Measurements from ENCODE around the gene IQCH. TPM values are rescaled to one million over a fixed set of nuclear protein-coding genes. Genes with fewer than 3 reads are reported as not detected.
"Not testable (repeated sequence)": the region's sequence is repeated elsewhere in the genome, so short reads cannot be mapped to it uniquely, and the experiment has no call there.

Gene IQCH
- total and polyA plus RNA-seq, 2 donors (not counting 1 experiment from before 2014, with no cell fraction given), result 1.7 to 5.0 TPM

DNA sequence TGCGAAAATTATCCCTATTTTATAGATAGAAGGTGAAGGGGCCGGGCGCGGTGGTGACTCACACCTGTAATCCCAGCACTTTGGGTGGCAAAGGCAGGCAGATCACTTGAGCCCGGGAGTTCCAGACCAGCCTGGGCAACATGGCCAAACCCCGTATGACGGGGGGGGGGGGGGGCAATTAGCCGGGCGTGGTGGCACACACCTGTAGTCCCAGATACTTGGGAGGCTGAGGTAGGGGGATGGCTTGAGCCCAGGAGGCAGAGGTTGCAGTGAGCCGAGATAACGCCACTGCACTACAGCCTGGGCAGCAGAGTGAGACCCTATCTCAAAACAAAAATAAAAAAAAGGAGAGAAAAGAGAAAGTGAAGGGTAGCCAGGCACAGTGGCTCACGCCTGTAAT lies 1.5 kb upstream of the IQCH start:
- no peak for TF ChIP-seq EZH2 (IDR thresholded peaks at IDR 0.05; ENCODE audit: low read length, missing control alignments)
- TF ChIP-seq, protein P1, sequence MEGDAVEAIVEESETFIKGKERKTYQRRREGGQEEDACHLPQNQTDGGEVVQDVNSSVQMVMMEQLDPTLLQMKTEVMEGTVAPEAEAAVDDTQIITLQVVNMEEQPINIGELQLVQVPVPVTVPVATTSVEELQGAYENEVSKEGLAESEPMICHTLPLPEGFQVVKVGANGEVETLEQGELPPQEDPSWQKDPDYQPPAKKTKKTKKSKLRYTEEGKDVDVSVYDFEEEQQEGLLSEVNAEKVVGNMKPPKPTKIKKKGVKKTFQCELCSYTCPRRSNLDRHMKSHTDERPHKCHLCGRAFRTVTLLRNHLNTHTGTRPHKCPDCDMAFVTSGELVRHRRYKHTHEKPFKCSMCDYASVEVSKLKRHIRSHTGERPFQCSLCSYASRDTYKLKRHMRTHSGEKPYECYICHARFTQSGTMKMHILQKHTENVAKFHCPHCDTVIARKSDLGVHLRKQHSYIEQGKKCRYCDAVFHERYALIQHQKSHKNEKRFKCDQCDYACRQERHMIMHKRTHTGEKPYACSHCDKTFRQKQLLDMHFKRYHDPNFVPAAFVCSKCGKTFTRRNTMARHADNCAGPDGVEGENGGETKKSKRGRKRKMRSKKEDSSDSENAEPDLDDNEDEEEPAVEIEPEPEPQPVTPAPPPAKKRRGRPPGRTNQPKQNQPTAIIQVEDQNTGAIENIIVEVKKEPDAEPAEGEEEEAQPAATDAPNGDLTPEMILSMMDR (conservative IDR thresholded peaks at IDR 0.05 in 1 of 2, IDR thresholded peaks at IDR 0.05 in 1 of 2; ENCODE audit: low read depth in 1 of 2, low read length in 2 of 2), result no peak
- no peaks in the 10 kb centered on the region for H3K36me3 ChIP-seq (ENCODE audit: control insufficient read depth, insufficient read depth, low read length)
- H3K4me3 ChIP-seq (replicated peaks in 1 of 4; ENCODE audit: control extremely low read depth in 1 of 4, insufficient read depth in 1 of 4, low read depth in 3 of 4, low read length in 4 of 4), result peak overlapping the region; percentile 81 to 99 (median 94)
- no peaks in the 10 kb centered on the region for H3K9me3 ChIP-seq (ENCODE audit: control insufficient read depth, insufficient read depth, low read depth, low read length)
- no peaks in the 10 kb centered on the region for H3K27me3 ChIP-seq (ENCODE audit: control insufficient read depth, insufficient read depth, low read length)
- H3K27ac ChIP-seq (ENCODE audit: insufficient read depth, low read length), result peak overlapping the region; percentile 100
- peaks cover 4% of the 10 kb centered on the region for H3K4me1 ChIP-seq (ENCODE audit: control insufficient read depth, extremely low read depth, insufficient read depth, low read length)
- H4K20me1 ChIP-seq (ENCODE audit: control insufficient read depth, extremely low read depth, insufficient read depth, low read length), result no peaks in the 10 kb centered on the region
- H3K9ac ChIP-seq (ENCODE audit: insufficient read depth, low read length), result peak overlapping the region; percentile 95
- peak overlapping the region; percentile 91 for H3K4me2 ChIP-seq (ENCODE audit: extremely low read depth, insufficient read depth, low read length)
- no peak for DNase-seq (ENCODE audit: low read depth in 2 of 2)
- H3K79me2 ChIP-seq (ENCODE audit: control insufficient read depth, insufficient read depth, low read length), result peaks cover 45% of the 10 kb centered on the region
- H2AFZ ChIP-seq (ENCODE audit: low read length), result no peak overlapping the region

DNA sequence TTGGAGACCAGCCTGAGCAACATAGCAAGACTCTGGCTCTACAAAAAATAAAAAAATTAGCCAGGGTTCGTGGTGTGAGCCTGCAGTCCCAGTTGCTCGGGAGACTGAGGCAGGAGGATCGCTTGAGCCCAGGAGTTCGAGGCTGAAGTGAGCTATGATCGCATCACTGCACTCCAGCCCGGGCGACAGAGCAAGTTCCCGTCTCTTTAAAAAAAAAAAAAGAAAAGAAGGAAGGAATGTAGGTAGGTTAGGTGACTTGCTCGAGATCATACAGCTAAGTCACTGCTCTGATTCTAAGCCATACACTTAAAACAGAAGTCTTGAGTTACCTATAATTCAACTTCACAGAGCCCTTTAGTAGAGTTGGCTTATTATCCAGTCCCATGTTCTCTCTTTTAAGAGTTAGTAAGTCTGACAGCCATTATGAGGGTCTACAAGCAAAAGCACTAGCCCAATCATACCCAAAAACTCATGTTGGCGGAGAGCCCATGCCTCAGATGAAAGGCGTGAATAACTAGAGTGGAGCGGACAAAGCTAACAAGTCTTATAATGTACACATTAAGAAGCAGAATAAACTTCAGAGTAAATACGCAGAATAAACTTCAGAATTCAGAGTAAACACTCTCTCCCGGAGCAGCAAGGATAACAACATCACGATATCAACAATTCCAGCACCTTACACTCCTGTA lies 893 bp upstream of the IQCH start:
- Histone ChIP-seq H4K20me1 (ENCODE audit: control insufficient read depth, extremely low read depth, insufficient read depth, low read length) (no peaks in the 10 kb centered on the region), H3K36me3 (ENCODE audit: control insufficient read depth, insufficient read depth, low read length) (no peaks in the 10 kb centered on the region), H3K4me3 (replicated peaks in 1 of 4; ENCODE audit: control extremely low read depth in 1 of 4, insufficient read depth in 1 of 4, low read depth in 3 of 4, low read length in 4 of 4) (peak overlapping the region; percentile 81 to 99 (median 94)), H3K4me2 (ENCODE audit: extremely low read depth, insufficient read depth, low read length) (peak overlapping the region; percentile 91), H2AFZ (ENCODE audit: low read length) (peak overlapping the region; percentile 70), H3K9ac (ENCODE audit: insufficient read depth, low read length) (peak overlapping the region; percentile 95), H3K27ac (ENCODE audit: insufficient read depth, low read length) (peak overlapping the region; percentile 100), H3K27me3 (ENCODE audit: control insufficient read depth, insufficient read depth, low read length) (no peaks in the 10 kb centered on the region), H3K4me1 (ENCODE audit: control insufficient read depth, extremely low read depth, insufficient read depth, low read length) (peaks cover 2% of the 10 kb centered on the region), H3K79me2 (ENCODE audit: control insufficient read depth, insufficient read depth, low read length) (peaks cover 43% of the 10 kb centered on the region), H3K9me3 (ENCODE audit: control insufficient read depth, insufficient read depth, low read depth, low read length) (no peaks in the 10 kb centered on the region)
- DNase-seq (ENCODE audit: low read depth in 2 of 2), result peak; percentile 20 to 29
- TF ChIP-seq, protein P1 (conservative IDR thresholded peaks at IDR 0.05 in 1 of 2, IDR thresholded peaks at IDR 0.05 in 1 of 2; ENCODE audit: low read depth in 1 of 2, low read length in 2 of 2), result no peak
- no peak for TF ChIP-seq EZH2 (IDR thresholded peaks at IDR 0.05; ENCODE audit: low read length, missing control alignments)

- TF ChIP-seq EZH2 (IDR thresholded peaks at IDR 0.05; ENCODE audit: low read length, missing control alignments), result no peak
- TF ChIP-seq, protein P1 (conservative IDR thresholded peaks at IDR 0.05 in 1 of 2, IDR thresholded peaks at IDR 0.05 in 1 of 2; ENCODE audit: low read depth in 1 of 2, low read length in 2 of 2), result no peak
- Histone ChIP-seq H3K27ac (ENCODE audit: insufficient read depth, low read length) (no peak overlapping the region), H2AFZ (ENCODE audit: low read length) (no peak overlapping the region), H3K4me3 (replicated peaks in 1 of 4; ENCODE audit: control extremely low read depth in 1 of 4, insufficient read depth in 1 of 4, low read depth in 3 of 4, low read length in 4 of 4) (no peak overlapping the region), H3K36me3 (ENCODE audit: control insufficient read depth, insufficient read depth, low read length) (no peaks in the 10 kb centered on the region), H3K4me2 (ENCODE audit: extremely low read depth, insufficient read depth, low read length) (no peak overlapping the region), H3K27me3 (ENCODE audit: control insufficient read depth, insufficient read depth, low read length) (no peaks in the 10 kb centered on the region), H4K20me1 (ENCODE audit: control insufficient read depth, extremely low read depth, insufficient read depth, low read length) (no peaks in the 10 kb centered on the region), H3K9me3 (ENCODE audit: control insufficient read depth, insufficient read depth, low read depth, low read length) (no peaks in the 10 kb centered on the region), H3K4me1 (ENCODE audit: control insufficient read depth, extremely low read depth, insufficient read depth, low read length) (peaks cover 2% of the 10 kb centered on the region), H3K79me2 (ENCODE audit: control insufficient read depth, insufficient read depth, low read length) (peaks cover 28% of the 10 kb centered on the region), H3K9ac (ENCODE audit: insufficient read depth, low read length) (no peak overlapping the region)
- no peak for DNase-seq (ENCODE audit: low read depth in 2 of 2)
Measured at GRCh38 chr15:67256051-67256450, 1.5 kb downstream of the IQCH start.

DNA sequence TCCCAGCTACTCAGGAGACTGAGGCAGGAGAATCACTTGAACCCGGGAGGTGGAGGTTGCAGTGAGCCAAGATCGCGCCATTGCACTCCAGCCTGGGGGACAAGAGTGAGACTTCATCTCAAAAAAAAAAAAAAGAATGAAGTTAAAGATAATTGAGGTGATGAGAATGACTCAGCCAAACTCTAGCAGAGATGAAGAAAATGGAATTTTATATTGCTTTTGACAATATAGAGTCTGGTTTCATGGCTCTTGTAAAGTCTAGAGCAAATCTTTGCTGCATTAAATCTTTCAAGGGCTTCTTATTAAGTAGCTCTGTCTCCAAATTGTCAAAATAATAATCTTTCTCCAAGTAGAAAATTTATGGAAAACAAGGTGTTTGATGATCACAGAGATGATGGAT lies 3.8 kb downstream of the IQCH start:
- H3K9ac ChIP-seq (ENCODE audit: insufficient read depth, low read length), result not testable (repeated sequence)

More for the DNA sequence above, 3.8 kb downstream of the IQCH start:
- H3K27ac ChIP-seq (ENCODE audit: insufficient read depth, low read length); H3K4me1 ChIP-seq (ENCODE audit: control insufficient read depth, extremely low read depth, insufficient read depth, low read length); H3K27me3 ChIP-seq (ENCODE audit: control insufficient read depth, insufficient read depth, low read length); DNase-seq (ENCODE audit: low read depth in 2 of 2); H2AFZ ChIP-seq (ENCODE audit: low read length); H3K4me2 ChIP-seq (ENCODE audit: extremely low read depth, insufficient read depth, low read length); H3K9me3 ChIP-seq (ENCODE audit: control insufficient read depth, insufficient read depth, low read depth, low read length); H4K20me1 ChIP-seq (ENCODE audit: control insufficient read depth, extremely low read depth, insufficient read depth, low read length); H3K4me3 ChIP-seq (replicated peaks in 1 of 4; ENCODE audit: control extremely low read depth in 1 of 4, insufficient read depth in 1 of 4, low read depth in 3 of 4, low read length in 4 of 4); H3K79me2 ChIP-seq (ENCODE audit: control insufficient read depth, insufficient read depth, low read length); H3K36me3 ChIP-seq (ENCODE audit: control insufficient read depth, insufficient read depth, low read length): not testable (repeated sequence)
